ENCODE results near the gene SARNP. TPM values are rescaled to one million over a fixed set of nuclear protein-coding genes. Genes with fewer than 3 reads are reported as not detected.
"Not testable (repeated sequence)": the region's sequence is repeated elsewhere in the genome, so short reads cannot be mapped to it uniquely, and the experiment has no call there.

SARNP gene
- total RNA-seq, 1 donor from 2014 or later, result 98.7 TPM

GRCh38 chr12:55771736-55772135 is 45.8 kb downstream of the SARNP start:
- Mint-ChIP-seq H3K27me3 (ENCODE audit: unreplicated experiment) (peaks cover 4% of the 10 kb centered on the region), H3K9me3 (ENCODE audit: unreplicated experiment) (no peaks in the 10 kb centered on the region), H3K27ac (ENCODE audit: unreplicated experiment) (peak overlapping the region; percentile 35), H3K4me3 (ENCODE audit: unreplicated experiment) (no peak overlapping the region), H3K4me1 (ENCODE audit: low read depth, unreplicated experiment) (peaks cover 8% of the 10 kb centered on the region), H3K36me3 (ENCODE audit: unreplicated experiment) (no peaks in the 10 kb centered on the region)
- no peak for TF ChIP-seq CTCF (IDR thresholded peaks at IDR 0.05; ENCODE audit: partially characterized antibody, unreplicated experiment)
- no peak for DNase-seq

GRCh38 chr12:55767156-55767555 is 50.4 kb downstream of the SARNP start:
- H3K27me3 Mint-ChIP-seq (ENCODE audit: unreplicated experiment), result peaks cover 3% of the 10 kb centered on the region
- DNase-seq, result no peak
- H3K9me3 Mint-ChIP-seq (ENCODE audit: unreplicated experiment), result peaks cover 2% of the 10 kb centered on the region
- no peak overlapping the region for H3K27ac Mint-ChIP-seq (ENCODE audit: unreplicated experiment)
- H3K4me1 Mint-ChIP-seq (ENCODE audit: low read depth, unreplicated experiment), result peaks cover 15% of the 10 kb centered on the region
- peak overlapping the region; percentile 8 for H3K4me3 Mint-ChIP-seq (ENCODE audit: unreplicated experiment)
- TF ChIP-seq CTCF (IDR thresholded peaks at IDR 0.05; ENCODE audit: partially characterized antibody, unreplicated experiment), result no peak
- peaks cover 4% of the 10 kb centered on the region for H3K36me3 Mint-ChIP-seq (ENCODE audit: unreplicated experiment)

- peak; percentile 40 for DNase-seq
- peaks cover 3% of the 10 kb centered on the region for H3K27me3 Mint-ChIP-seq (ENCODE audit: unreplicated experiment)
- H3K4me3 Mint-ChIP-seq (ENCODE audit: unreplicated experiment), result peak overlapping the region; percentile 60
- peak overlapping the region; percentile 79 for H3K27ac Mint-ChIP-seq (ENCODE audit: unreplicated experiment)
- no peak for TF ChIP-seq CTCF (IDR thresholded peaks at IDR 0.05; ENCODE audit: partially characterized antibody, unreplicated experiment)
- H3K4me1 Mint-ChIP-seq (ENCODE audit: low read depth, unreplicated experiment), result peaks cover 9% of the 10 kb centered on the region
- H3K9me3 Mint-ChIP-seq (ENCODE audit: unreplicated experiment), result peaks cover 2% of the 10 kb centered on the region
- peaks cover 4% of the 10 kb centered on the region for H3K36me3 Mint-ChIP-seq (ENCODE audit: unreplicated experiment)
Measured at GRCh38 chr12:55765736-55766290, 51.7 kb downstream of the SARNP start.

GRCh38 chr12:55762646-55763045 is 54.9 kb downstream of the SARNP start:
- Mint-ChIP-seq H3K36me3 (ENCODE audit: unreplicated experiment) (peaks cover 4% of the 10 kb centered on the region), H3K4me3 (ENCODE audit: unreplicated experiment) (no peak overlapping the region), H3K9me3 (ENCODE audit: unreplicated experiment) (peaks cover 2% of the 10 kb centered on the region), H3K27ac (ENCODE audit: unreplicated experiment) (no peak overlapping the region), H3K4me1 (ENCODE audit: low read depth, unreplicated experiment) (peaks cover 9% of the 10 kb centered on the region), H3K27me3 (ENCODE audit: unreplicated experiment) (peaks cover 3% of the 10 kb centered on the region)
- TF ChIP-seq CTCF (IDR thresholded peaks at IDR 0.05; ENCODE audit: partially characterized antibody, unreplicated experiment), result no peak
- DNase-seq, result no peak

- peaks cover 2% of the 10 kb centered on the region for H3K27me3 Mint-ChIP-seq (ENCODE audit: unreplicated experiment)
- DNase-seq, result no peak
- H3K9me3 Mint-ChIP-seq (ENCODE audit: unreplicated experiment), result peaks cover 3% of the 10 kb centered on the region
- no peak overlapping the region for H3K27ac Mint-ChIP-seq (ENCODE audit: unreplicated experiment)
- peaks cover 6% of the 10 kb centered on the region for H3K4me1 Mint-ChIP-seq (ENCODE audit: low read depth, unreplicated experiment)
- no peak overlapping the region for H3K4me3 Mint-ChIP-seq (ENCODE audit: unreplicated experiment)
- H3K36me3 Mint-ChIP-seq (ENCODE audit: unreplicated experiment), result peaks cover 4% of the 10 kb centered on the region
- no peak for TF ChIP-seq CTCF (IDR thresholded peaks at IDR 0.05; ENCODE audit: partially characterized antibody, unreplicated experiment)
Measured at GRCh38 chr12:55760663-55761062, 56.9 kb downstream of the SARNP start.

- H3K27me3 Mint-ChIP-seq (ENCODE audit: unreplicated experiment); H3K4me3 Mint-ChIP-seq (ENCODE audit: unreplicated experiment); H3K36me3 Mint-ChIP-seq (ENCODE audit: unreplicated experiment); H3K9me3 Mint-ChIP-seq (ENCODE audit: unreplicated experiment); H3K27ac Mint-ChIP-seq (ENCODE audit: unreplicated experiment); DNase-seq: not testable (repeated sequence)
- peaks cover 17% of the 10 kb centered on the region for H3K4me1 Mint-ChIP-seq (ENCODE audit: low read depth, unreplicated experiment)
Measured at GRCh38 chr12:55758575-55758974, 58.9 kb downstream of the SARNP start.
